HL-60 (cell line): Measurements from ENCODE around the gene FHIT.

Experiments
- DNase-seq, 2 experiments: peaks; one replicate each; pipeline ENCODE4 v3.0.0-alpha.2; 2010 to 2020; ENCODE audit warnings: low read depth in 1 of 2, low spot score in 1 of 2
- H3K27ac ChIP-seq: fragments of 250-450 bp; sonication (Bioruptor Pico); replicated peaks from 2 replicates; pipeline ENCODE4 v1.5.1; 2020; ENCODE audit warnings: mild to moderate bottlenecking, moderate library complexity
- H3K27me3 ChIP-seq: fragments of 250-450 bp; sonication (Bioruptor Pico); 2 replicates; pipeline ENCODE4 v1.5.1; 2021; ENCODE audit warnings: mild to moderate bottlenecking, moderate library complexity; ENCODE audit not compliant: insufficient read depth, poor library complexity, severe bottlenecking
- H3K4me3 ChIP-seq: replicated peaks from 2 replicates; pipeline ENCODE4 v1.5.1; 2011; ENCODE audit warnings: mild to moderate bottlenecking, control low read depth, low read length; ENCODE audit not compliant: insufficient read depth
- CTCF ChIP-seq: IDR thresholded peaks from one replicate; pipeline ENCODE4 v1.5.1; 2011; ENCODE audit warnings: low read length, control low read depth, inconsistent platforms; ENCODE audit not compliant: insufficient read depth
- GABPA ChIP-seq: IDR thresholded peaks from 2 replicates; pipeline ENCODE4 v1.6.1; 2012; ENCODE audit warnings: low read depth
- POLR2AphosphoS5 ChIP-seq: IDR thresholded peaks from 2 replicates; pipeline ENCODE4 v1.6.1; 2012; ENCODE audit warnings: low read depth
- REST ChIP-seq: IDR thresholded peaks from 2 replicates; pipeline ENCODE4 v1.6.1; 2012; ENCODE audit warnings: low read depth; ENCODE audit not compliant: insufficient replicate concordance
- SPI1 ChIP-seq: IDR thresholded peaks from 2 replicates; pipeline ENCODE4 v1.6.1; 2012; ENCODE audit warnings: low read depth, mild to moderate bottlenecking, borderline replicate concordance

FHIT gene

DNA sequence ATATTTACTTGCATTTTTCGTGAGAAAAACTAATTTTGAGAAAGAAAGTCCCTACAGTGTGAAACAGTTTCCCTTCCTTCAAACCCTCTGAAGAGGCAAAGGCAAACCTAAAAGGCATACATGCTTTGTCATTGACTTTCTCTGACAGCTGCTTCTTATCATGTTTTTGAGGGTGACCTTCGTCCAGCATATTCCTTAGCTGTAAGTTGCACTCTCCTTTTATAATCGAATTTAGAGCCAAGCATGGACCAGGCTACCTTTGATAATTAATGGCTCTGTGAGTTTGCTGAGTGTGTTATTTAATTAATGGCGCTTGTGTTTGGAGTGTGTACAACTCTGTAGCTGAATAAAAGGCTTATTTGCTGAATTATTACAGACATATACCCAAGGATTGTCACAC lies 1517.2 kb downstream of the FHIT start:
- H3K27me3 ChIP-seq, result no peaks in the 10 kb centered on the region
- no peak overlapping the region for H3K27ac ChIP-seq
- DNase-seq, result no peak
- no peak for TF ChIP-seq POLR2AphosphoS5
- TF ChIP-seq SPI1, result no peak
- no peak for TF ChIP-seq REST
- no peak for TF ChIP-seq CTCF
- no peak for TF ChIP-seq GABPA
- H3K4me3 ChIP-seq, result no peak overlapping the region

GRCh38 chr3:59733041-59733809 lies 1518.0 kb downstream of the FHIT start:
- DNase-seq, result no peak
- Histone ChIP-seq H3K27me3 (no peaks in the 10 kb centered on the region), H3K4me3 (no peak overlapping the region), H3K27ac (no peak overlapping the region)
- TF ChIP-seq GABPA (no peak), SPI1 (no peak), POLR2AphosphoS5 (no peak), CTCF (no peak), REST (no peak)

DNA sequence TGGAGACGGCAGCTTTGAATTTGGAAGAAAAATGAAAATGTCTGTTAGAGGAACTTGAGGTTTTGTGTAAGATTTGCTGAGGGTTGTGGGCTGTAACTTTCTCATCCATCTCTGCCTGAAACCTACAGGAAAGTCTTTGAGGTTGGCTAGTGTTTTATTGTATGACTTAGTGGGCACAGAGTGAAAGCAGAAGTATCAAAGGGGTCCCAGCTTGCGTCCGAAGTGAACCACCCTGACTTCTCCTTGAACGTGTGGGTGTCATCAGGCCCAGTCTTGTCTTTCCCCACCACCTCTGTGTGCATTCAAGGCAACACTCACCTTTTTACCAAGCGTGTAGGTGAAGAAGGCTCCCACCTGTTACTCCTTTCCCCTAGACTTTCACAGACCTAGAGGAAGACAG lies 1519.3 kb downstream of the FHIT start:
- no peak overlapping the region for H3K4me3 ChIP-seq
- peak; percentile 18 to 50 for DNase-seq
- no peak overlapping the region for H3K27ac ChIP-seq
- no peaks in the 10 kb centered on the region for H3K27me3 ChIP-seq
- no peak for TF ChIP-seq REST
- no peak for TF ChIP-seq CTCF
- peak; percentile 40; the same call in 1 of the 2 replicates for TF ChIP-seq POLR2AphosphoS5
